ENCODE data around the gene CCDC112.

GRCh38 chr5:115343855-115344254 is 47.4 kb upstream of the CCDC112 start:
- TF ChIP-seq POLR2A (IDR thresholded peaks at IDR 0.05) (no peak), POLR2AphosphoS5 (IDR thresholded peaks at IDR 0.05) (no peak), CTCF (IDR thresholded peaks at IDR 0.05) (no peak)
